ENCODE data around the gene RHBDD1.
A peak's percentile ranks its signal among the peaks of the same experiment; 100 is the strongest.
"Not testable (repeated sequence)": the region's sequence is repeated elsewhere in the genome, so short reads cannot be mapped to it uniquely, and the experiment has no call there.

Gene RHBDD1

GRCh38 chr2:226799976-226800940 lies 35.6 kb upstream of the RHBDD1 start:
- DNase-seq (ENCODE audit: low spot score) = peak; percentile 31

- DNase-seq (ENCODE audit: low spot score) = peak; percentile 63
These were observed 34.7 kb upstream of the RHBDD1 start for GRCh38 chr2:226800941-226801784.

DNA sequence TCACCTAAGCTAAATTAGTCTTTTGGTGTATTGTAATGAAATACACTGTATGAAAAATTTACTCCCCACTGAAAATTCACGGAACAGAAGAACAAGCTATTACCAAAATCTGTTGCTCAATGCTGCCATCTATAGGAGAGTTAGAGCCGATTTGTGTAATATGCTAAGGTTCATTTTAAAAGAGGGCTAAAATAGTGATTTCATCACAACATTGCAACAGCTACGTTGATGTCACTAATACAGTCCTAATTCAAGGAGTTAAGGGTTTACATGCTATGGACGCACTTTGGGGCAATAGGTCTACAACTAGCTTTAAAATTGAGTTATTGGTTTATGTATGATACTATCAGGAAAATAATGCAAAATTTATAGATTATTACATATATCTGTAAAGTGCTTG lies 33.3 kb upstream of the RHBDD1 start:
- DNase-seq (ENCODE audit: low spot score) = peak; percentile 57

- no peak for DNase-seq (ENCODE audit: low spot score)
These were observed 32.4 kb upstream of the RHBDD1 start for GRCh38 chr2:226803410-226803809.

DNA sequence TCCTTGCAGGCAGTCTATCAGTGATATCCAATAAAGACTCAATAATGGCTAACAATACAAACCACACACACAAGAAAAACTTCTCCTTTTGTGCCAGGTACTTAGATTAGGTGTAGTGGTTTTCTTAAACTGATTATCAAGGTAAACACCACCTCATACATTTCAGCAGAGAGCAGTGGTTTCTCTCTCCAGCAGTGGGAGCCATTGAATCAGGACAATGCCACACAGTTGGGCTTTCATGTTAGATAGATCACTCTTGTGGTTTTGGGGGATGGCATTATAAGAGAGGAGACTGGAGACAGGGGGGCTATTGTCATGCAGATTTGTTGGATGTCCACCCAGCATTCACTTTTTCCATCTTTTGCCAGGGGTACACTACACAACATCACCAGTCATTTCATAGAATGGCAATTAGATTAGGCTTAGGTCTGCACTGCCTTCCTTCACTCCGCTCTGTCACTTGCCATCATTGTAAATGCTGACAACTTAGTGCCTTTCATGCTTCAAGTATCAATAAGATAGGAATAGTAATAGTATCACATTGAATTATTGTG lies 22.6 kb upstream of the RHBDD1 start:
- no peak for DNase-seq (ENCODE audit: low spot score)

GRCh38 chr2:226818930-226819329 lies 16.9 kb upstream of the RHBDD1 start:
- no peak for DNase-seq (ENCODE audit: low spot score)

- no peak for DNase-seq (ENCODE audit: low spot score)
These were observed 10.8 kb upstream of the RHBDD1 start for GRCh38 chr2:226825056-226825455.

DNA sequence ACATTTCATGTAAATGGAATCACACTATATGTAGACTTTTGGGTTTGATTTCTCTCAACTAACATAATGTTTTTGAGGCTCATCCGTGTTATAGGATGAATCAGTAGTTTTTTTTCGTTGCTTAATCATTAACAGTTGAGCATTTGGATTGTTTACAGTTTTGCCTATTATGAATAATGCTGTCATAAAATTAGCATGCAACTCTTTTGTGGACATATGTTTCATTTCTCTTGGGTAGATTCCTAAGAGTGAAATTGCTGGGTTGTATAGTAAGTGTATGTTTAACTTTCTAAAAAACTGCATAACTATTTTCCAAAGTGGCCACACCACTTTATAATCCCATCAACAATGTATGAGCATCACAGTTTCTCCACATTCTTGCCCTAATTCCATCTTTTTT lies 7.7 kb upstream of the RHBDD1 start:
- DNase-seq (ENCODE audit: low spot score) = no peak

GRCh38 chr2:226829721-226830631 lies 5.9 kb upstream of the RHBDD1 start:
- DNase-seq (ENCODE audit: low spot score) = no peak

- no peak for DNase-seq (ENCODE audit: low spot score)
These were observed 4.6 kb upstream of the RHBDD1 start for GRCh38 chr2:226831266-226831665.

DNA sequence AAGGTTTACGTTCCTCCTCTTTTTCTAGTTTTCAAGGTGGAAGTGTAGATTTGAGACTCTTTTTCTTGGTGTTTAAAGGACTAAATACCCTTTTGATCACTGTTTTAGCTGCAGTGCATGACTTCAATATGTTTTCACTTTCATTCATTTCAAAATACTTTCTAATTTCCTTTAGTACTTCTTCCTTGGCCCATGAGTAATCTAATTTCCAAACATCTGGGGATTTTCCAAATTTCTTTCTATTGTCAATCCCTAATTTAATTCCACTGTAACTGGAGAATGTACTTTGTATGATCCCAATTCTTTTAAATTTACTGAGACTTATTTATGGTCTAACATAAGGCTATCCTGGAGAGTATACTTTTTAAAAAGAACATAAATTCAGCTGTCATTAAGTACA lies 3.8 kb upstream of the RHBDD1 start:
- no peak for DNase-seq (ENCODE audit: low spot score)

GRCh38 chr2:226834880-226835279 lies 974 bp upstream of the RHBDD1 start:
- not testable (repeated sequence) for DNase-seq (ENCODE audit: low spot score)

- no peak for DNase-seq (ENCODE audit: low spot score)
These were observed 446 bp upstream of the RHBDD1 start for GRCh38 chr2:226835420-226835795.

GRCh38 chr2:226836548-226836885 lies 663 bp downstream of the RHBDD1 start:
- DNase-seq (ENCODE audit: low spot score) = no peak

GRCh38 chr2:226837334-226837733 lies 1.5 kb downstream of the RHBDD1 start:
- DNase-seq (ENCODE audit: low spot score) = no peak

GRCh38 chr2:226837787-226838603 lies 2.1 kb downstream of the RHBDD1 start:
- DNase-seq (ENCODE audit: low spot score) = no peak

GRCh38 chr2:226838722-226839121 lies 2.9 kb downstream of the RHBDD1 start:
- DNase-seq (ENCODE audit: low spot score) = peak; percentile 4

GRCh38 chr2:226839161-226839560 lies 3.3 kb downstream of the RHBDD1 start:
- no peak for DNase-seq (ENCODE audit: low spot score)

DNA sequence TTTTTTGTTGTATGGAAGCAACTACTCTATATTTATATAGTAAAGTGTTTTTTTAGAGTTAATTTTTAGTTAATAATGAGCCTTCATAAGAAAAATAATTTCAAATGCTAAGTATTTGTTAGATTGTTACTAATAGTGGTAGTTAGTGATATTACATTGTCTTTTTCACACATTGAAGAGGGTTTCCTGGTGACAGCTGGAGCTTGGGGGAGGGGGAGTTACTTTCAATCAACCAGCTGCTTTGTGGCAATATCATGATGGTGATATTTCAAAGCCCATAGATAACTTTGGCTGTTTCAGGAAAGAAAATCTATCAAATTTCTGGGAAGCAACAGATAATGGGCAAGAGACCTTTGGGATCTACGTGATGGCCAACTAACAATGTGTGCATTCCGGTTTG lies 4.1 kb downstream of the RHBDD1 start:
- DNase-seq (ENCODE audit: low spot score) = no peak

DNA sequence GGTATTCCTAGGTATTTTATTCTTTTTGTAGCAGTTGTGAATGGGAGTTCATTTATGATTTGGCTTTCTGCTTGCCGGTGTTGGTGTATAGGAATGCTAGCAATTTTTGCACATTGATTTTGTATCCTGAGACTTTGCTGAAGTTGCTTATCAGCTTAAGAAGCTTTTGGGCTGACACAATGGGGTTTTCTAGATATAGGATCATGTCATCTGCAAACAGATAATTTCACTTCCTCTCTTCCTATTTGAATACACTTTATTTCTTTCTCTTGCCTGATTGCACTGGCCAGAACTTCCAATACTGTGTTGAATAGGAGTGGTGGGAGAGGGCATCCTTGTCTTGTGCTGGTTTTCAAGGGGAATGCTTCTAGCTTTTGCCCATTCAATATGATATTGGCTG lies 7.1 kb downstream of the RHBDD1 start:
- not testable (repeated sequence) for DNase-seq (ENCODE audit: low spot score)
